AML-193 (cell line): ENCODE data around the gene STRN4.
"Not testable (repeated sequence)": the region's sequence is repeated elsewhere in the genome, so short reads cannot be mapped to it uniquely, and the experiment has no call there.

ENCODE experiments used
- DNase-seq, 2 experiments: peaks; one replicate each; lab custom pipeline; 2025; lab: John Stamatoyannopoulos, UW

The STRN4 gene

DNA sequence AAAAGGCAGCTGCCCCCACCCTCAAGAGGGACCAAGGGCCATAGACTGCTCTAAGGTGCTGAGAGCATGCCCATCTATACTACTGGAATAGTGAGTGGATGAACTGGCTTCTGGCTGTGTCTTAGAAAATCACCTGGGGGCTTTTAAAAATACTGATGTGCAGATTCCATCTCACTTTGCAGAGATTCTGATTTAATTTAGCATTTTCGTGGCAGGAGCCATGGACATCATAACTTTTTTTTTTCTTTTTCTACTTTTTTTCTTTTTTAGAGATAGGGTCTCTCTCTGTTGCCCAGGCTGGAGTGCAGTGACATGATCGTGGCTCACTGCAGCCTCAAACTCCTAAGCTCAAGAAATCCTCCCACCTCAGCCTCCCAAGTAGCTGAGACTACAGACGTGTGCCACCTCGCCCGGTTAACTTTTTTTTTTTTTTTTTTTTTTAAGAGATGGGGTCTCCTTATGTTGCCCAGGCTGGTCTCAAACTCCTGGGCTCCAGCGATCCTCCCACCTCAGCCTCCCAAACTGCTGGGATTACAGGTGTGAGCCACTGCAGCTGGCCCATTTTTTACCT lies 33.4 kb downstream of the STRN4 start:
- DNase-seq = not testable (repeated sequence)

DNA sequence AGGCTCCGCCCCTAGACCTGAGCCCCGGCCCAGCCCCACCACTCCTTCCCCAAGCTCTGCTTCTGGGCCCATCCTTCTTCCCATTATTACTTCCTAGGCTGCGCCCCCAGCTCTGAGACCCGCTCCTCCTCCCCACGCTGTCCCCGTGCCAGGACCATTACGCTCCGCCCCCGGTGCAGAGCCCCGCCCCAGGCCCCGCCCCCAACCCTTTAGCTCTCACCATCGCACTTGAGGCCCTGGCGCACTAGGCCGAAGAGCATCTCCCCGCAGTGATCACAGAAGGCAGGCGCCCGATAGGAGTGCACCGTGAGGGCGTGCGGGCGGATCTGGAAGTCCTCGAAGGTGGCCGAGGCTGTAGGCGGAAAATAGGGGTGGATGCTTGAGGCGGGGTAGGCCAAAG lies 35.6 kb downstream of the STRN4 start:
- no peak for DNase-seq

DNA sequence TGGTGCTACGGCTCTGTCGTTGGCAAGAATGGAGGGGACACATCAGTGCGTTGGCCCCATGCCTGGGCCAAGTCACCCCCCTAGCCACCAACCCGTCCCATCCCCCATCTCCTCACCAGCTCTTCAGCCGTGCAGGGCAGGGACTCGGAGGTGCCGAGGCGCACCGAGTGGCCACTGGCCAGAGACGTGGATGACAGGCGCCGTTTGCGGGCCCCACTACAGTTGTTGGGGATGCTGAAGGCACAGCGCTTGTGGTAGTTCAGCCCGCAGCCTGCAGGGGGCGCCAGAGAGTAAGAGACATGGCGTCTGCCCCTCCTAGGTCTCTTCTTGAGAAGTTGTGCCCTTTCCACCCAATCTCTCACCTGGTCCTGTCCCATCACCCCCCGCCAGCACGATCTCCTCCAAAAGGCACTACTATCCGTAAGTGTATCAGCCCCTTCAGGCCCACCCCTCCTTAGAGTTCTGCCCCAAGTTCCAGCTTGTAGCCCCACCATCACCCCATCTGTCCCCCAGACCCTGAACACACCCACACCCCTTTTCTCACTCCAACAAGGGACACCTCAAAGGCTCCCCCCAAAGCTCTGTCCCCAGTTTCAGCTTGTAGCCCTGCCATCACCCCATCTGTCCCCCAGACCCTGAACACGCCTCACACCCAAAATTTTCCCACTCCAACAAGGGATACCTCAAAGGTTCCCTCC lies 41.7 kb downstream of the STRN4 start:
- DNase-seq = peak; percentile 32 to 53

DNA sequence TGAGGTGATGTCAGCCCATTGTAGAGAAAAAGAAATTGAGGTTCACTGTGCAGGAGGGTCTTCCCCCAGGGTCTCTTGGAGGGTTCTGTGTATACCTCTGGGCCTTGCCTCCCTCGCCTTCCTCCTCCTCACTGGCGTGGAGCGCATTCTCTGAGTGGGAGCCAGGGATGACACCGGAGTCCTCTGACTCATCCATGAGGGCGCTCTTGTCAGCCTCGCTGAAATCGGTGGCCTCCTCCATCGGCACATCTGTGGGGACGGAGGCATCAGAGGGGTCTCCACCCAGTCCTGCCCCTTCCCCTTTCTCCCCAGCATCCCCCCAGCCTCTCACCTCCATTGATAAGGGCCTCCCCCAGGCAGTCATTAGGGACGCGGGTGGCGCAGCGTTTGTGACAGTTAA lies 45.5 kb downstream of the STRN4 start:
- no peak for DNase-seq

DNA sequence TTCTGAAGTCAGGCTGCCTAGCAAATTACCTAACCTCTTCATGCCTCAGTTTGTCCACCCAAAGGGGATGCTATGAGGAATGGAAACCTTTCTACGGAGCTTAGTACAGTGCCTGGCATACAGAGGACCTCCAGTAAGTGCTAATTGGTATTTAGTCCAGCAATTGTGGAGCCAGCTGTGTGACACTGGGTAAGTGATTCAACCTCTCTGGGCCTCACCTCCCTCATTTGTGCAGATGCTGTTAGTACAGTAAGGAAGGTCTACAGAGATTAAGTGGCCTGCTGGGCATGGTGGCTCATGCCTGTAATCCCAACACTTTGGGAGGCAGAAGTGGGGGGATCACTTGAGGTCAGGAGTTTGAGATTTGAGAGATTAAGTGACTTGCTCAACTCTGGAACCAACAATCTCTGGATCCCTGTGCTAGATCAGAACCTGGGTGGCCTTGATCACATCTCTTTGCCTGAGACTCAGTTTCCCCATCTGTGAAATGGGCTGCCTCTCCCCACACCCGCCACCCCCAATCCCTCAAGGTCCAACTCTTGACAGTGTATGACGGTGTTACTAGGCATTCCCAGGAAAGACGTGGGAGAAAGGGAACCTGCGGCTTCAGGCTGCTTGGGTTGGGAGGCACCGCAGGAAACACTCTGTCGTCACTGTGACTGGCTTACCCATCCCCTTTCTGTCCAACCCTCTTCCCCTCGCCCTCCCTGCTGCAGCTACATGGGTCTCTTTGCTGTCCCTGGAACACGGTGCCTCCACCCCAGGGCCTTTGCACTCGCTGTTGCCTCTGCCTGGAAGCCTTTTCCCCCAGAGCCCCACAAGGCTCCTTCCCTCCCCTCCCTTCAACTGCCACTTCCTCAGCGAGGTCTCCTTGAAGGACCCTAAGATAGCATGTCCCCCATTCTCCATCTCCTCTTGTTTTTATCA lies 47.6 kb downstream of the STRN4 start:
- no peak for DNase-seq

DNA sequence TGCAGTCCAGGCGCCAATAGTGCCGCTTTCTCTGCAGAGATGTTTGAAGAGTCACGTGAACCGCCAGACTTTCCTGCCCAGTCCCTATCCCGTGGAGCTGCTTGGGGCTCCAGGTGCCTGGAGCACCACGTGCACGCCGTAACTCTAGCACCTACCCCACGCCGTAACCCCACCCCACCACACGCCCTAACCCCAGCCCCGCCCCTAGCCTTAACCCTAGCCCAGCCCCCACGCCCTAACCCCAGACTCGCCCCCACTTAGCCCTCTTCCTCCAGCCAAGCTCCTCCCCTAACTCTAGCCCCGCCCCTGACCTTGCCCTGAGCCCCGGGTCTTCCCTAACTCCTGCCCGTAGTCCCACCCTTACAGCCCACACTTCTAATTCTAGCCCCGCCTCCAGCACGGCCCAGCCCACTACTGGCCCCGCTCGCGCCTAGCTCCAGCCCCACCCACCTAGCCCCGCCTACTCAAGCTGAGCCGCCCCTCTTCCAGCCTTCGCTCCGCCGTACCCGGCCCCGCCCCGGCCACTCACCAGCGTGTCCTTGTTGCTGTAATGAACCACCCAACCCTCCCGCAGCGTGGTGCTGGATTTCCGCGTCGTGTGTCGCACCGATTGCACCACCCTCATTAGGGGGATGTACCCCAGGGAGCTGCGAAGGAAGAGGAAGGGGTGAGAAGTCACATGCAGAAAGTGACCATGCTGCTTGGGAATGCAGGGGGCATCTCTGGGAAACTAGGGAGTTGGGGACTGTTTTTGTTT lies 48.9 kb downstream of the STRN4 start:
- no peak for DNase-seq

DNA sequence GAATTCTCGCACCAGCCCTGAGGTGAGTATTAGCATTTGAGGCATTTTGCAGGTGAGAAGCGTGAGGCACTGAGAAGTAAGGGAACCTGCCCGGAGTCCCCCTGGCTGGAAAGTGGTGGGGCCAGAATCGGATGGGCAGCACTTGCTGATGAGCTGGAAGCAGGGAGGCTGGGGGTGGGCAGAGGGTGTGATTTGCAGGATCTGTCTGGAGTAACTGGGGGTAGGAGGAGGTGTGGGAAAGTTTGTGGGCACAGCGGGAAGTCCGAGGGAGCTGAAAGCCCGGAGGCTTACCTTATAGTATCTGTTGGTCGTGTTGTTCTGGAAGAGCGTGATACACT lies 49.4 kb downstream of the STRN4 start:
- no peak for DNase-seq

DNA sequence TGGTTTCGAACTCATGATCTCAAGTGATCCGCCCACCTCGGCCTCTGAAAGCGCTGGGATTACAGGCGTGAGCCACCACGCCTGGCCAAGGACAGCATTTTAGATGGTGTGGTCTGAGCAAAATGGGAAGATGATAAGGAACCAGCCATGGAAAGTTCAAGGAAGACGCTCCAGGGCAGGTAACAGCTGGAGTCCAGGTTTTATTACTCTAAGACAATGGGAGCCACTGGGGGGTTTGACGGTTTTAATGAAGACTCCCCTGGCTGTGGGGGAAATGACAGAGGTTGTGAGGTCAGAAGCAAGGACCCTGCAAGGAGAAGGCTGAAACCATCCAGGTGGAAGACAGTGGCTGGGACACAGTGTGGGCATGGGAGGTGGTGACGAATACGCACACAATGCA lies 50.2 kb downstream of the STRN4 start:
- DNase-seq = no peak

DNA sequence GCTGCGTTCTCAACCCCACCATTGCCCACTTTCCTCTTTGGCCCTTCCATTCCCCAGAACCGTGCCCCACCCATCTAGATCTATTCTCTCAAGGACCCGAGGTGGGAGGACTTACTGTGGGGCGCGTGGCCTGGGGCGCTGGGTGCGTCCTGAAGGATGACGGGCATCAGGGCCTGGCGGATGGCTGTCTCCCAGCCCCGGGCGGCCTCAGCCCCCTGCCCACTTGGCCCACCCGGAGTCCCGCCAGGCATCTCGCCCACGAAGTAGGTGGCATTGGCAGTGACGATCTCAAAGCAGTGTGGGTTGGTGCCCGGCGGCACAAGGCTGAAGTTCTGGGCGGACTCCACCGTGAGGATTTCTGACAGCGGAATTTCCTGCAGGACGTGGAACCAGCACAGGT lies 52.5 kb downstream of the STRN4 start:
- no peak for DNase-seq

DNA sequence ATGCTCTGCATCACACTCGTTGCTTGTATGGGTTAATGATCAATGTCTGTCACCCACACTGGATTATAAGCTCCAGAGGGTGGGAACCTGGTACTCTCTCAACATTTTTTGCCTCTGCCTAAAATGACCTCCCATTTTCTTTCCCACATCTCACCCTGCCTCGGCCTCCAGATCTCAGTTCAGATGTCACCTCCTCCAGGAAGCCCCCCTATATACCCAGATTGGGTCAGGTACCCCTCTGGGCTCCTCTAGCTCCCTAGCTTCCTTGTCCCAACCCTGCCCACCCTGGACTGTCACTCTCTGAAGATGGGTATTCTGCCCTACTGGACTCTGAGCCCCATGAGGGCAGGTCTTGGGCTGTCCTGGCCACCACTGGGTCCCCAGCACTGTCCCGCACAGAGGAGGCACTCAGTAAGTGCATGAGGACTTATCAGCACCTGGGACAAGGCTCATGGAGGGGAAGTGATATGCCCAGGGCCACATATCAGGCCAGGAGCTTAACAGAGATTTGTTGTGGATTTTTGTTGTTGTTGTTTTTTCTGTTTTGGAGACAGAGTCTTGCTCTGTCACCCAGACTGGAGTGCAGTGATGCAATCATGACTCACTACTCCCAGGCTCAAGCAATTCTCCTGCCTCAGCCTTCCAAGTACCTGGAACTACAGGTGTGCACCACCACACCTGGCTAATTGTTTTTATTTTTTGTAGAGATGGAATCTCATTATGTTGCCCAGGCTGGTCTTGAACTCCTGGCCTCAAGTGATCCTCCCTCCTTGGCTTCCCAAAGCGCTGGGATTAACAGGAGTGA lies 53.1 kb downstream of the STRN4 start:
- DNase-seq = no peak

DNA sequence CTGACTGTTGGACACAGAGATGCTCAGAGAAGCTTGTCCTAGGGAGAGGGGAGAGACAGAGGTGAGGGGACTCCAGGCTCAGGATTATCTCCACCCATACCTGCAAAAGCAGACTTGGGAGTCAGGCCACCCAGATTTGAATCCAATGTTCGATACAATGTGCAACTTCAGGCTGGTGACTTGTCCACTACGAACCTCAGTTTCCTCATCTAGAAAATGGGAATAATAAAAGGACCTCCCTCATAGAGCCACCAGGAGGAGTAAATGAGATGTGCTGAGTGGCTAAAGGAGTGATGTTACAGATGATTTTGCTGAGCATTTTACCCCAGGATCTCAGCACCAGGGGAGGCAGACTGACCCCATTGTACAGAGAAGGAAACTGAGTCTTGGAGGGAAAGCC lies 54.3 kb downstream of the STRN4 start:
- no peak for DNase-seq

DNA sequence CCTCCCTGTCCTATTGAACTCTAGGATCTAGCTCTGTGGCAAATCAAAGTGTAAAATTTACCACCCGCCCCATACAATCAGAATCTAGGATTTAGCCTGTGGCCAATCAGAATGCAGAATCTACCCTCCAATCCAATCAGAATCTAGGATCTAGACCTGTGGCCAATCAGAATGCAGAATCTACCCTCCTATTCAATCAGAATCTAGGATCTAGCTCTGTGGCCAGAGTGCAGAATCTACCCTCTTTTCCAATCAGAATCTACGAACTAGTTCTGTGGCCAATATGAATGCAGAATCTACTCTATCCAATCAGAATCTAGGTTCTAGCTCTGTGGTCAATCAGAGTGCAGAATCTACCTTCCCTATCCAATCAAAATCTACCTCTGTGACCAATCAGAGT lies 55.1 kb downstream of the STRN4 start:
- no peak for DNase-seq

DNA sequence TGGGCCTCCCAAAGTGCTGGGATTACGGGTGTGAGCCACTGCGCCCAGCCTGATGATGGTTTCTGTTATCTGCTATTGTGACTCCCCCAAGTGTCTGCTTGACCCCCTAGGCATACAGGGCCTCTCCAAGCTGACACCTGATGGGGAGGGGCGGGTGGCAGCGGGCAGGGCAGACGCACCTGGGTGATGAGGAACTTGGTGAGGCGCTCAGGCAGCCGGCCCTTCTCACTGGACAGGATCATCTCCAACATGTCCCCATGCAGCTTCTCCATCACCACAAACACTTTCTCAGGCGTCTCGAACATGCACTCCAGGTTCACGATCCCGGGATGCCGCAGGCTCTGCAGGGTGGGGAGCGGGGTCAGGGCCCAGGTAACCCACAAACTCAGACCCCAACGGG lies 56.9 kb downstream of the STRN4 start:
- DNase-seq = no peak

DNA sequence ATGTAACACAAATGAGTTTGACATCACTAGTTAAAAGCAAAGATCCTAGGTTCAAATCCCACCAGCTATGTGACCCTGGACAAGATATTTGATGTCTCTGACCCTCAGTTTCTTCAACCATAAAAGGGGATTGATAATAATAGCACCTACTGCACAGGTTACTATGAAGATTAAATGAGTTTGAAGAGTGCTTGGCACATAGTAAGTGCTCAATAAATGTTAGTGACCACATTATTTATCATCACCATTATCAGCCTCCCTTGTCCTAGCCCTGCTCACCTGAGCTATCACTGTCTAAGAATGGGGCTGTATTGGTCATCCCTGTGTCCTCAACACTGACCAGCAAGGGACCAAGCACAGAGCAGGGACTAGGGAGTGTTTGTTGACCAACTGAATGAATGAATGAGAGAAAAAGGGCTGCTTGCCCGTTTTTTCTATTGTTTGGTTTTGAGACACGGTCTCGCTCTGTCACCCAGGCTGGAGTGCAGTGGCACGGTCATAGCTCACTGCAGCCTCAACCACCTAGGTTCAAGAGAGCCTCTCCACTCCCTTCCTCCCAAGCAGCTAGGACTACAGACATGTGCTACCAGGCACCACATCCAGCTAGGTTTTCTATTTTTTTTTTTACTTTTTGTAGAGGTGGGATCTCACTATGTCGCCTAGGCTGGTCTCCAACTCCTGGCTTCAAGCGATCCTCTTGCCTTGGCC lies 58.7 kb downstream of the STRN4 start:
- no peak for DNase-seq

DNA sequence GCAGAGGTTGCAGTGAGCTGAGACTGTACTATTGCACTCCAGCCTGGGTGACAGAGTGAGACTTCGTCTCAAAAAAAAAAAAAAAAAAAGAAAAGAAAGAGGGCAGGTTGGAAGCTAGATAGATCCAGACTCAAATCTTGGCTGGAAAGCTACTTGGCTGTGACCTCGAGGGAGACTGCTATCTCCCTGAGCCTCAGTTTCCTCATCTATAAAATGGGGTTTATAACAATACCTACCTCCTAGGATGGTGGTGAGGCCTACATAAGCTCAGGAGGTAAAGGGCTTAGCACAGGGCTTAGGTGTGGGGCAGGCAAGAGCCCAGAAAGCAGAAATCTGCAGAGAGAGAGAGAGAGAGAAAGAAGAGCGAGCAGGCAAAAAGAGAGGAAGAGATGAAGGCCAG lies 61.1 kb downstream of the STRN4 start:
- DNase-seq = no peak

DNA sequence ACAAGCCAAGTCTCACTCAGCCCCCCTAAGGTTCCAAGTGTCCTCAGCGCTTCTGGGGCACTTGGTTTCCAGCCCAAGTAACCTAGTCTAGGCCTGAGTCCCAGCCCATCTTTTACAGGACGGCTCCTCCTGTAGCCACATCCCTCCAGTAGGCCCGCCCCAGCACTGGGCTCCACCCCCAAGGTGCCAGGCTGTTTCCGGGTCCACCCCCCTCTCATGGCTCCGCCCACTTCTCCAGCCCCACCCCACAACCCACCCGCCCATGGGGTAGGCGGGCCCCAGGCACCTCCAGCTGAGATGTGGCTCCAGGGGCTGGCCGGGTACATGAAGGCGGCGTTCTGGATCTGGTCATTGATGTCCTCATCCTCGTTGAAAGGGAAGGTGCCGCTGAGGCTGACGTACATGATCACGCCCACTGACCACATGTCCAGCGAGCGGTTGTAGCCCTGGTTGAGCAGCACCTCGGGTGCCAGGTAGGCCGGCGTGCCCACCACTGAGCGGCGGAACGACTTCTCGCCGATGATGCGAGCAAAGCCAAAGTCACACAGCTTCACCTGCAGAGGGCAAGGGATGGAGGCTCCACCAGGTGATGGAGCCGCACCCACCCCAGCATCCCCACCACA lies 68.0 kb downstream of the STRN4 start:
- DNase-seq = no peak

DNA sequence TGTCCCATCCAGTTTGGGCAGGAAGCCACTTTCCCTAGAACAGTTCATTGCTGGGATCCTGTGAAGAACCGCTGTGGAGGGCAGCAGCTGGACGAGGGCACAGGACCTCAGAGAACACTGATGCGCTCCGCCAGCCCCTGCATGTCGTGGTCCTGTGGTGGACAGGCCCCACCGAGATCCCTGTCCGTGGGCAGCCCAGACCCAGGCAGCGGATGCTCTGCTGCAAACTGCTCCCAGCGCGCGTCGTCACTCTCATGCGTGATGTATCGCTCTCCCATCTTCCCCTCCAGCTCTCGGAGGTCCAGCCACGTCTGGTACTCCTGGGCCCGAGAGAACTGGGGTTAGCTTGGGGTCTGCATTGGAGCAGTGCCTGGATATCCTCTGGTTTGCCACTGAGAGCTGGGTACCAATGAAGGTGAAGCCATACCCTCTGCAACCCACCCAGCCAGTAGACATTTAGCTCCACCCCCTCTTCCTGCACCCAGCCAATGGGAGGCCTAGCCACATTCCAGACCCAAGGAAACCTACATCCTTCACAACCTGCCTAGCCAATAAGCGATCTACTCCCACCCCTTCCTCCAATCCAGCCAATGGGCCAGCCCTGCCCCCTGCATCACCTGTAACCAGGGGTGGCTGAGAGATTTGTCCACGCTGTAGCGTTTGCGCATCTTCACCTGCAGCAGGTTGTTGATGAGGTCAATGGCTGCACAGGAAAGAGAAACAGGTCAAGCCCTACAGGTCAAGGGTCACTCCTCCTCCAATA lies 71.7 kb downstream of the STRN4 start:
- DNase-seq = no peak

DNA sequence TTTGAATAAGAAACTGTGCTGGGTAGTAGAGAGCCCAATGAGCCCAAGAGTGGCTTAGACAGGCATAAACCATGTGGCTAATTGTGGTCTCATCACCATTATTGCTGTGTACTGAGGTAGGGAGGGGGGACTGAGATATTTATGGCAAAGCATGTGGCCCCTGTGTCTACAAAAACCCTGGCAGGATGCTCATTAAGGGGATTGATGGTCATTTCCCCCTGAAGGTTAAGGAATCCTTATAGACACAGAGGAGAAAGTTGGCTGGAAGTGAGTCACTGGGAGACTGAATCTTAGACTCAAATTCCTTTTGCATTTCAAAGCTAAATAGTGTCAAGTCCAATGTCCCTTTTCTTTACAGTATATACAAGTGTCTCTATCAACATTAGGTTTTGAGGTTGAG lies 75.4 kb downstream of the STRN4 start:
- DNase-seq = no peak
